IPS-18c (cell line): ENCODE data around the gene ZNF746.

Experiments used
- H3K4me3 ChIP-seq: 2 replicates; pipeline ENCODE4 v1.7.0; 2013; ENCODE audit warnings: low read depth, mild to moderate bottlenecking, low read length, moderate library complexity; ENCODE audit not compliant: insufficient read depth
- H3K9me3 ChIP-seq: one replicate; pipeline ENCODE4 v1.6.1; 2013; ENCODE audit warnings: mild to moderate bottlenecking, low read length, moderate library complexity; ENCODE audit not compliant: control insufficient read depth, insufficient read depth

ZNF746 gene

GRCh38 chr7:149469806-149470205 lies 27.8 kb downstream of the ZNF746 start:
- H3K4me3 ChIP-seq: no peak overlapping the region
- peaks cover 5% of the 10 kb centered on the region for H3K9me3 ChIP-seq

- peaks cover 5% of the 10 kb centered on the region for H3K9me3 ChIP-seq
- H3K4me3 ChIP-seq: no peak overlapping the region
Measured at GRCh38 chr7:149468208-149468607, 29.4 kb downstream of the ZNF746 start.

DNA sequence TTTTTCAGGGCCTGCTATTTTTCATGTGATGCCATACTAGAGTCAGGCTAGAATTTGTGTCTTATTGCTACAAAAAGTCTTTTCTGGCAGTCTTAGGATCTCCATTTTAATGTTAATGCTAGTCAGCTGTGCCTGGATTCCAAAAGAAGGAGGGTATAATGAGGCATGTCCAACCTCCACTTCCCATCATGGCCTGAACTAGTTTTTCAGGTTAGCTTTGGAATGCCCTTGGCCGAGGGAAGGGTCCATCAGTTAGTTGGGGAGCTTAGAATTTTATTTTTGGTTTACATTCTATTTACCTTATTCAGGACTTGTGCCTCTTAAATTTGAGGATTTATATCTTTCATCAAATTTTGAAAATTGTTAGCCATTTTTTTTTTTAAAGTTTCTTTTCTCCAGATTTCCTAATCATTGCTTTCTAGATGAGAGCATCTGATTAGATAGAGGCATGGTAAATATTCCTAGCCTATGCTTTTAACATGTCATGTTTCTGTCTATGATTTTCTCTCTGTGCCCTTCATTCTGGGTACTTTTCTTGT lies 30.2 kb downstream of the ZNF746 start:
- peaks cover 5% of the 10 kb centered on the region for H3K9me3 ChIP-seq
- H3K4me3 ChIP-seq: no peak overlapping the region

- H3K9me3 ChIP-seq: peaks cover 4% of the 10 kb centered on the region
- H3K4me3 ChIP-seq: no peak overlapping the region
Measured at GRCh38 chr7:149466364-149466763, 31.2 kb downstream of the ZNF746 start.

- H3K9me3 ChIP-seq: peaks cover 3% of the 10 kb centered on the region
- H3K4me3 ChIP-seq: no peak overlapping the region
Measured at GRCh38 chr7:149463500-149464161, 34.0 kb downstream of the ZNF746 start.

- Histone ChIP-seq H3K9me3 (peaks cover 3% of the 10 kb centered on the region), H3K4me3 (no peak overlapping the region)
Measured at GRCh38 chr7:149462101-149462520, 35.5 kb downstream of the ZNF746 start.

GRCh38 chr7:149460493-149461277 lies 36.9 kb downstream of the ZNF746 start, which contains the start of gene ZNF777:
ZNF777 (minus strand) TSS chr7:149461062; CDS start chr7:149456022, 5,040 bp downstream.
- Histone ChIP-seq H3K9me3 (no peaks in the 10 kb centered on the region), H3K4me3 (peak within 1 kb of the TSS; percentile 76)

DNA sequence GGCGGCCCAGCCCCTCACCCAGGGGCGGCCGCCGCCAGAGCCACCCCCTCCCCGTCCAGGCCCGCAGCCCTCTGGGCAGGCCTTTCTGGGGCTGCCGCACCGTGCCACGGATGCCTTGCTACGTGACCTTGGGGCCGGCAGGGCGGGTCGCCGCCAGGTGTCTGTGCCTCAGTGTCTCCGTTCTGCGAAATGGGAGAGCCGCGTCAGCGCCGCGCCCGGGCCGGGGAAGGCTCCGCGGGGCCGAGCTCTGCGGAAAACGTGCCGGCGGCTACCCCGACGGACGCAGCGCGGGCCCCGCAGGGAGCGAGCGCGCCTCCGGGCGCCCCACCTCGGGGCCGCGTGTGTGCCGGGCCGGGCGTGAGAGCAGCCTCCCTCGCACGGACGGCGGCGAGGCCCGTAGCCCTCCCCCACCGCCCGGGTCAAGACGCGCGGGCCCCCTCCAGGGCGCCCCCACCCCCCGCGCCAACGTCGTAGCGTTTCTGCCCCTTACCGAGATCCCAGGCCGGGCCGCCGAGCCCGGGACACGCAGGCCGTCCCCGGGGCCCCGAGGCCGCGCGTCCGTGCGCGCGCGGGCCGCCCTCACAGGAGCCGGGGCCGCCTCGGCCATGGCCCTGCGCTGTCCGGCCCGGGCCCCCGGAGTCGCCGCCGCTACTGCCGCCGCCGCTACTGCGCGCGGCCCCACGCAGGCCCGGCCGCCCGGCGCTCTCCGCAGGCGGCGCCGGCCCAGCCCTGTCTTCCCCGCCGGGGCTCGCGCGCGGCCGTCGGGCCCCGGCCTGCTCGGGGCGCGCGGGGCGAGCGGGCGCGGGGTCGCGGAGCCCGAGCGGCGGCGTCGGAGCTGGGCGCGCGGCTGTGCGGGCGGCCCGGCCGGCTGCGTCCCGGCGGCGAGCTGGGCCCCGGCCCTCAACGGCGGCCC lies 37.8 kb downstream of the ZNF746 start:
- Histone ChIP-seq H3K4me3 (peak overlapping the region; percentile 76), H3K9me3 (no peaks in the 10 kb centered on the region)

DNA sequence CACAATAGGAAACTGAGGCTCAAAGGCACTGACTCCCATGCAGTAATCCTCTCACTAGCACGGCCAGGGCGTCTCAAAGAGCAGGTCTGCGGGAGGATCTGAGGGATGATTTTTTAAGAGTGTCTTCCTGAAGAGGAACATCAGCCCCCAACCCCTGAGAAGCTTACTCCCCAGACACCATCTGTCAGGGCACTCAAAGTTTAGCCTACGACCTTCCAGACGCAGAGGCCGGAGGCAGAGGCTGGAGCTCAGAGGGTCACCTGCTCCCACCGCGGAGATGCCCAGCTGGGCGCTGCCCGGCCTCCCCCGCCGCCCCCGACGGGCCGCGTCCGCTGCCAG lies 38.4 kb downstream of the ZNF746 start:
- Histone ChIP-seq H3K4me3 (peak overlapping the region; percentile 58), H3K9me3 (no peaks in the 10 kb centered on the region)

DNA sequence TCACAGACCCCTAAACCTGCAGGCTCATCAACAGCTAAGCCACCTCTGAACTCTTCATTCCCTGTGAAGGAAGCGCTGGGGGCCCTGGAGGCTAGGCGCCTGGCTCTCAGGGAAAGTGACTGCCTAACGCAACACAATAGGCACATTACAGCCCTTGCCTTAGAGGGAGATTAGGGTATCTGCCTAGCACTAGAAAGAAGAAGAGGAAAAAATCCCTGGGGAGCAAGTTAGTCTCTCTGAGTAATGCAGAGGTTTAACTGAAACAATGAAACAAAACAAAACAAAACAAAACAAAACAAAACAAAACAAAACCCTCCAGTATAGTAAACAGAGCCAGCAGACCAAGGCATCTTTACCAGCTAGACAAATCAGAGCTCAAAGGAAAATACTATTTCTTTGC lies 39.4 kb downstream of the ZNF746 start:
- Histone ChIP-seq H3K4me3 (no peak overlapping the region), H3K9me3 (no peaks in the 10 kb centered on the region)

DNA sequence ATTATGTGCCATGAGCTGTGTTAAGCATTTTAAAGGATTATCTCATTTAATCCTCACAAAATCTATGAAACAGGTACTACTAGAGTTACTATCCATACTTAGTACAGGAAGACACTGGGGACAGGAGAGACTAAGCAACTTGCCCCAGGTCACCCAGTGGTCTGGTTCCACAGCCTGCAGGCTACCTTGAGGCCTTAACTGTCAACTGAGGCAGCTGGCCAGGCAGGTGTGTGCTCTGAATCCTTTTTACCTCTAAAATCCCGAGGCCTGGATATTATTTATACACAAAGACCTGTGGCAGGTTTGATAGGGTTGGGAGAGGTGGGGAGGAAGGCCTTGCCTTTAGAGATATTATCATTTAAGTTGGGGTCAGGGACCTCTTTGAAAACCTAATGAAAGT lies 39.8 kb downstream of the ZNF746 start:
- no peak overlapping the region for H3K4me3 ChIP-seq
- H3K9me3 ChIP-seq: no peaks in the 10 kb centered on the region

- H3K9me3 ChIP-seq: no peaks in the 10 kb centered on the region
- no peak overlapping the region for H3K4me3 ChIP-seq
Measured at GRCh38 chr7:149456506-149457421, 40.8 kb downstream of the ZNF746 start.

GRCh38 chr7:149455175-149455950 lies 42.2 kb downstream of the ZNF746 start:
- no peaks in the 10 kb centered on the region for H3K9me3 ChIP-seq
- H3K4me3 ChIP-seq: no peak overlapping the region

DNA sequence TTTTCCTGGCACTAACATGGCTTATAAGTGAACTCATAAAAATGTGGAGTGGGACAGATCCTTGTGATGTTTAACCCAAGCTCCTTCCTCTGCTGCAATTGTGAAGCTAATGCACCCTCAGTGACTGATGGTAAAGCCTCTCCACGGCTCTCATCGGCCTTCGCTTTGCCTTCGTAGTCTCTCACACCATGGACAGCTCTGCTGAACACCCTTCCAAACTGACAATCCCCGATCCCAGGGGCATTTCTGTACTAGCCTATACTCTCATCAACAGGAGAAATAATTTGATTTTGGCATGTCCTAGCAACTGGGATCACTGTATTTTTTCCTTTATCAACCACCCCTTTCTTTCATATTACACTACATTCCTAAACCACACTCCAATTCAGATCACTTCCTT lies 42.9 kb downstream of the ZNF746 start:
- Histone ChIP-seq H3K9me3 (no peaks in the 10 kb centered on the region), H3K4me3 (no peak overlapping the region)

GRCh38 chr7:149454006-149454405 lies 43.6 kb downstream of the ZNF746 start:
- Histone ChIP-seq H3K9me3 (no peaks in the 10 kb centered on the region), H3K4me3 (no peak overlapping the region)

- no peaks in the 10 kb centered on the region for H3K9me3 ChIP-seq
- H3K4me3 ChIP-seq: no peak overlapping the region
Measured at GRCh38 chr7:149450821-149451220, 46.8 kb downstream of the ZNF746 start.
